Measurements from ENCODE around the gene PLXND1. TPM values are rescaled to one million over a fixed set of nuclear protein-coding genes. Genes with fewer than 3 reads are reported as not detected.

The PLXND1 gene
- total and polyA plus RNA-seq, 5 experiments from 2014 or later: 0.25 to 11.3 (median 1.2) TPM

DNA sequence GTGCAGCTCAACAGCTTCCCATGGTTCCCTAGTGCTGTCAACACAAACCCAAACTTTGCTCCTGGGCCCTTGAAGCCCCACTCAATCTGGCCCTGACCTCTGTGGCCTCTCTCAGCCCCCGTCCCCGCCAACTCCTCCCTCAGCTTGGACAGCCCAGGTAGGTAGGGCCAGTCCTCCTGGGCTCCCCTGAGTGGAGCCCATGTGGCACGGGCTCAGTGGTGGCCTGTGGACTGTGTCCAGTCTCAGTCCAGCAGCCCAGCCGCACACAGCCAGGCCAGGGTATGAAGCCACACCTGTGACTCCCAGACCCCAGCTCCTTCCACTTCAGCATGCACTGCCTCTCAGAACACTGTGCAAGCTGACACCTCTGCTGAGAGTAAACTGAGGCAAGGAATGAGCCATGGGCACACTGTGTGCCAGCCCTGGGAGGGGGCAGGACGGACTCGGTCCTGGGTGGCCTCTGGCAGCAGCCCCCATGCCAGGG lies 11.5 kb downstream of the PLXND1 start:
- H3K9me3 Mint-ChIP-seq: no peaks in the 10 kb centered on the region
- H3K27me3 Mint-ChIP-seq: peaks cover 0 to 11% (median 5%) of the 10 kb centered on the region in 5 donors
- H3K4me1 Mint-ChIP-seq: peaks cover 20 to 59% (median 30%) of the 10 kb centered on the region in 4 donors
- H3K36me3 Mint-ChIP-seq: no peaks in the 10 kb centered on the region
- DNase-seq: no peak
- peak overlapping the region in 4 of 10 donors; percentile 15 to 74 (median 33) for H3K4me3 Mint-ChIP-seq
- POLR2A ChIA-PET: interaction anchor here (0.8 to 4.1 kb wide), 8 partner anchors 10 to 195 kb away, joined by 3 to 42 read pairs (median 5); partner anchors contain the start of gene IFT122
- ATAC-seq: no peak
- H3K27ac Mint-ChIP-seq: peak overlapping the region in 2 of 10 donors; percentile 56 to 71

- Mint-ChIP-seq H3K36me3 (no peaks in the 10 kb centered on the region), H3K4me1 (peaks cover 20 to 56% (median 30%) of the 10 kb centered on the region in 4 donors), H3K4me3 (peak overlapping the region in 9 of 10 donors; percentile 61 to 88 (median 77)), H3K27me3 (peaks cover 0 to 11% (median 5%) of the 10 kb centered on the region in 5 donors), H3K27ac (peak overlapping the region in 4 of 10 donors; percentile 40 to 87 (median 64)), H3K9me3 (no peaks in the 10 kb centered on the region)
- ATAC-seq: no peak
- POLR2A ChIA-PET: interaction anchor here (0.8 to 4.1 kb wide), 6 partner anchors 11 to 194 kb away, joined by 3 to 42 read pairs (median 5); partner anchors contain the start of gene IFT122
- no peak for DNase-seq
Observed at GRCh38 chr3:129594409-129594808, 12.1 kb downstream of the PLXND1 start.

DNA sequence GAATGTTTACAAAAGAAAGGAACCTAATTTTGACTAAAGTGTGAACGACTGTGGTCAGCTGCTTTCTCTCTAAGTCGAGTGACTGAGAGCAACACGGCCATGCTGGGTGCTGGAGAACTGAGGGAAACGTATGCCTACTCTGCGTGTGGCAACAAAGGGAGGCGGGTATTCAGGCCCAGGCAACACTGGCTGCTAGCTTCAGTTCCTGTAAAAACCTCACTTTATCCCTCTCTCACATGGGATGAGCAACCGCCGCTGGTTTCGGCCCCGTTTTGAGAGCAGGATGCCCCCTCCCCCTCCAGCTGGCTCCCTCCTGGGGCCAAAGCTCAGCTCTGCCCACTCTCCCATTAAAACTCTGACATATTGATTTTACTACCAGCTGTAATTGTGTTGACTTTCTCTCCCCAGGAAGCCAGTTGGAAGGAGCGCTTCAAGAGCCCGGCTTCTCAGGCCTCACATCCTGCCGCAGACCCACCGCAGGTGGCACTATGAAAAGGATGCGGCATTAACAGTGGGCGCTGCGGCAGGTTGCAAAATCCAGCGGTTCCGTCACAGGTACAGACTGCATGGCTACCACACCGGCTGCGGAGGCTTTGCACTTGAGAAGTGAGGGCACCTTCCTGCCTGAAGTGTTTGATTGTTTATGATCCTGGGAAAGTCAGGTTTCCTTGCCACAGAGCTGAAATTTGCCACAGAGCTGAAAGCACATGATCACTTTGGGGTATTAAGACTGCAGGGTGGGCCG lies 12.7 kb downstream of the PLXND1 start:
- Mint-ChIP-seq H3K27ac (peak overlapping the region; percentile 52 to 87 (median 77)), H3K4me3 (peak overlapping the region; percentile 61 to 88 (median 80)), H3K27me3 (peaks cover 0 to 11% (median 5%) of the 10 kb centered on the region in 5 donors), H3K9me3 (no peaks in the 10 kb centered on the region), H3K4me1 (peaks cover 20 to 52% (median 30%) of the 10 kb centered on the region in 4 donors), H3K36me3 (no peaks in the 10 kb centered on the region)
- DNase-seq: peak in 6 of 10 donors; percentile 22 to 67 (median 62)
- POLR2A ChIA-PET: interaction anchor here (1.3 to 4.1 kb wide), 6 partner anchors 10 to 277 kb away, joined by 3 to 42 read pairs (median 5); partner anchors contain the start of gene IFT122
- ATAC-seq: peak; percentile 85 to 87

DNA sequence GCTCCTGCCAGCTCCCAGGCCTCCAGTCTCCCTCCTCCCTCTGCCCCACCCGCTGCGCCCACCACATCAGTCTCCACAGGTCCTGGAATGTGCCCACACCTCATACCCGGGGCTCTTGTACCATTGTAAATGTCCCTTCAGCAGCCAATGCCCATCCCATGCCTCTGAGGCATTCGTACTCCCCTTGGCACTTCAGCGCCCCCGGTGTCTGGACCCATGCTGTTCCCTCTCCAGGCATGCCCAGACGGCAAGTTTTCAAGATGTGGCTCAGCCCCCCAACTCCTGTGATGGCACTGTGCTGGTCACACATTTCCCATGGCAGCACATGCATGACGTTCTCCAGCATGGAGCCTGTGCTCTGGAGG lies 13.3 kb downstream of the PLXND1 start:
- POLR2A ChIA-PET: interaction anchor here (1.3 to 4.1 kb wide), 3 partner anchors 12 to 277 kb away, joined by 5 to 42 read pairs (median 7); a partner anchor contains a TSS
- H3K4me3 Mint-ChIP-seq: peak overlapping the region; percentile 61 to 88 (median 80)

GRCh38 chr3:129592381-129593131 lies 13.9 kb downstream of the PLXND1 start:
- Mint-ChIP-seq H3K4me1 (peaks cover 18 to 49% (median 30%) of the 10 kb centered on the region in 4 donors), H3K9me3 (no peaks in the 10 kb centered on the region), H3K36me3 (no peaks in the 10 kb centered on the region), H3K27me3 (peaks cover 0 to 6% (median 0%) of the 10 kb centered on the region in 5 donors), H3K4me3 (peak overlapping the region in 8 of 10 donors; percentile 32 to 88 (median 83)), H3K27ac (peak overlapping the region in 7 of 10 donors; percentile 20 to 87 (median 65))
- POLR2A ChIA-PET: interaction anchor here (1.3 to 4.1 kb wide), 2 partner anchors 15 to 276 kb away, joined by 5 to 42 read pairs; a partner anchor contains a TSS
- ATAC-seq (no peak), DNase-seq (no peak)

More for the DNA sequence above, 13.3 kb downstream of the PLXND1 start:
- DNase-seq (peak in 1 of 10 donors; percentile 16), ATAC-seq (peak; percentile 11 to 18)
- Mint-ChIP-seq H3K9me3 (no peaks in the 10 kb centered on the region), H3K36me3 (no peaks in the 10 kb centered on the region), H3K4me1 (peaks cover 20 to 49% (median 30%) of the 10 kb centered on the region in 4 donors), H3K27ac (peak overlapping the region in 9 of 10 donors; percentile 25 to 87 (median 66)), H3K27me3 (peaks cover 0 to 10% (median 5%) of the 10 kb centered on the region in 5 donors)

DNA sequence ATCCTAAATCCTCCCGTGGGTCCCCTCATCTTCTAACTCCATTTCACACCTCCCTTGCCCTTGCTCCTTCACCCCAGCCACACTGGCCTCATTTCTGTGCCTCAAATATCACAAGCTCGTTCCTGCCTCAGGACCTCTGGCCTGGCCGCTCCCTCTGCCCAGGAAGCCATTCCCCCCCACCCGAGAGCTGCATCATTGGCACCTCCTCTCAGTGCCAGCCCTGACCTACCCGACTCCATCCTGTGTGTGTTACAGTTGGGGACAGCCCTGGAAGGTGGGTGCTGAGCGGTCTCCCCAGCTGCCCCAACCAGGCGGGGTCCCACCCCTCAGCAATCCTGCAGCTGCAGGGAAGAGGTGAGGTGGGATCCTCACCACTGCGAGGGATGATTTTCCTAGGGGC lies 14.5 kb downstream of the PLXND1 start:
- ATAC-seq: no peak
- Mint-ChIP-seq H3K4me1 (peaks cover 18 to 48% (median 30%) of the 10 kb centered on the region in 4 donors), H3K4me3 (peak overlapping the region in 1 of 10 donors; percentile 2), H3K27me3 (peaks cover 0 to 6% (median 0%) of the 10 kb centered on the region in 5 donors), H3K9me3 (no peaks in the 10 kb centered on the region), H3K27ac (peak overlapping the region in 6 of 10 donors; percentile 20 to 76 (median 46)), H3K36me3 (no peaks in the 10 kb centered on the region)
- POLR2A ChIA-PET: interaction anchor here (4.1 kb wide), 1 partner anchor 14 kb away, joined by 42 read pairs; no protein-coding TSS in a partner anchor
- no peak for DNase-seq

DNA sequence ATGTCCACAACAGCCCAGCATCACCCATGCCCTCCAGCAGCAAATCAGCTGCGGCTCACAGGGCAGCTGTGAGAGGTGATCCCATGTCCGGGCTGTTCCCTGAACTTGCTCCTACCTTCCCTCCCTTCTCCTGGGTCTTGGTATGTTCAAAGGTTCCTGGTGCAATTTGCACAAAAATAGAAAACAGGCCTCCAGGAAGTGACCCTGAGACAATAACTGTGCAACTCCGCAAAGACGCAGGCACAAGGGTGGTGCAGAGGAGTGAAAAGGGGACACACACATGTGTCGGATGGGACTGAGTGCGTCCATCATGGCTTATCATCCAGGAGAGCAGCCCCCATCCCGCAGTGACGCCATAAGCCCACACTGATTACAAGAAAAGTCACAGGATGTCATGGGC lies 16.3 kb downstream of the PLXND1 start:
- Mint-ChIP-seq H3K4me3 (no peak overlapping the region), H3K27ac (peak overlapping the region in 1 of 10 donors; percentile 45), H3K4me1 (peaks cover 18 to 39% (median 28%) of the 10 kb centered on the region in 4 donors), H3K9me3 (no peaks in the 10 kb centered on the region), H3K27me3 (peaks cover 0 to 2% (median 0%) of the 10 kb centered on the region in 5 donors), H3K36me3 (no peaks in the 10 kb centered on the region)
- no peak for ATAC-seq
- POLR2A ChIA-PET: interaction anchor here (1.3 kb wide), 1 partner anchor 9 kb away, joined by 3 read pairs; no protein-coding TSS in a partner anchor
- no peak for DNase-seq

DNA sequence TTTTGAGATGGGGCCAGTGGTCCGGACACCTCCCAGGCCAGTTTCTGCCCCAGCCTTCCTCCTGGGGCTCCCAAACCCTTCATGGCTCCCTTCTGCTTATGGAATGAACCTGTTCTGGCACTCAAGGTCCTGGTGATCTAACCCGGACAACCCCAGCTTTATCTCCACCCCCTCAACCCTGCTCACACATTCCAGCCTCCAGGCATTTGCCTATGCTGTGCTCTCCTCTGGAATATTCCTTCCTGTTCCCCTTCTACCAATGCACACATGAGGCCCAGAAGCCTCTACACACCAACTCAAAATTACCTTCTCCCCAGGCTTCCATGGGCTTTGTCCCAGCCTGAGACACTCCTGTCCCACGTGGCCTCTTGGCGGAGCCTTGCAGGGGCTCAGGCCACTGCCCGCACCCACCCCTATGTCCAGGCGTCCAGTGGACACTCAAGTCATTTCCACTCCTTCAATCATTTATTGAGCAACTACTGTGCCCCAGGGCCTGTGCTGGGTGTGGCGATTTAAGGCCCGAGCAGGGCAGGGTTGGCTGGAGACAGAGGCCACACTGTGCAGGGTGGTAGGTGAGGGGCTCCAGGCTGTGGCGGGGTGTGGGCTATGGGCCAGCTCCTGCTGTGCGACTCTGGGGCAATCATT lies 18.8 kb downstream of the PLXND1 start:
- POLR2A ChIA-PET: interaction anchor here (0.6 to 1.1 kb wide), 3 partner anchors 11 to 20 kb away, joined by 4 to 5 read pairs (median 4); no protein-coding TSS in a partner anchor
- peak overlapping the region in 2 of 10 donors; percentile 74 to 81 for H3K27ac Mint-ChIP-seq
- H3K9me3 Mint-ChIP-seq: no peaks in the 10 kb centered on the region
- ATAC-seq (no peak), DNase-seq (no peak)
- no peaks in the 10 kb centered on the region for H3K36me3 Mint-ChIP-seq
- no peaks in the 10 kb centered on the region for H3K27me3 Mint-ChIP-seq
- no peak overlapping the region for H3K4me3 Mint-ChIP-seq
- peaks cover 0 to 14% (median 8%) of the 10 kb centered on the region in 4 donors for H3K4me1 Mint-ChIP-seq

DNA sequence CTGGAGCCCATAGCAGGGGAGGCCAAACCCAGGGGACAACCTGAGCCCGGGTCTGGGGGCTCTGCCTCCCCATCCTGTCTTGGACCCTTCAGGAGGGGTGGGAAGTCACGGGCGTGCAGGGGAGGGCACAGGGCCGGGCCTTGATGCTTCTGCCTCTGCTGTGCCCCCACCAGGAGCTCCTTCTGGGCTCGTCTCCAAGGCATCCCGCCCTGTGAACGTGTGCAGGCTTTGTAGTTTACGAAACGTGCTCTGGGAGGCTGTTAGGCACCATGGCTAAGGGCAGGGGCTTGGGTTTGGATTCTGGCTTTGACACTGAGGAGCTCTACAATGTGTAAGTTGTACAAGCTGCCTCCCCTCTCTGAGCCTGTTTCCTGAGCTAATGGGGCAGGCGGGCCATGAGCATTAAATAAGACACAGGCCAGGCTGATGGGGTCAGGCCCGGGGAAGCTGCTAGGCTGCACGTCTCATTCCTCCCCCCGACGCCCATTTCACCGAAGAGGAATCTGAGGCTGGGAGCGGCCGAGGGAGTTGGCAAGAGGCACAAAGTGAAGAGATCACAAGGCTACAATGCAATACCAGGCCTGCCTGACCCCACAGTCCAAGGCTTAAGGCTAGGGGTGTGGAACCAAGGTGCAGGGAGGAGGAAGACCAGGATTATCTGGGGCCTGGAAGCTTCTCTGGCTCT lies 19.6 kb downstream of the PLXND1 start:
- DNase-seq (no peak), ATAC-seq (no peak)
- H3K27ac Mint-ChIP-seq: peak overlapping the region in 1 of 10 donors; percentile 75
- POLR2A ChIA-PET: interaction anchor here (0.6 to 0.9 kb wide), 3 partner anchors 9 to 20 kb away, joined by 3 to 4 read pairs (median 3); no protein-coding TSS in a partner anchor
- no peaks in the 10 kb centered on the region for H3K36me3 Mint-ChIP-seq
- H3K9me3 Mint-ChIP-seq: no peaks in the 10 kb centered on the region
- no peaks in the 10 kb centered on the region for H3K27me3 Mint-ChIP-seq
- H3K4me1 Mint-ChIP-seq: peaks cover 0 to 10% (median 7%) of the 10 kb centered on the region in 4 donors
- no peak overlapping the region for H3K4me3 Mint-ChIP-seq

- DNase-seq: no peak
- no peaks in the 10 kb centered on the region for H3K36me3 Mint-ChIP-seq
- no peak overlapping the region for H3K4me3 Mint-ChIP-seq
- H3K27ac Mint-ChIP-seq: no peak overlapping the region
- no peak for ATAC-seq
- no peaks in the 10 kb centered on the region for H3K27me3 Mint-ChIP-seq
- POLR2A ChIA-PET: interaction anchor here (0.9 kb wide), 1 partner anchor 12 kb away, joined by 3 read pairs; no protein-coding TSS in a partner anchor
- peaks cover 0 to 4% (median 3%) of the 10 kb centered on the region in 4 donors for H3K4me1 Mint-ChIP-seq
- no peaks in the 10 kb centered on the region for H3K9me3 Mint-ChIP-seq
Observed at GRCh38 chr3:129585949-129586657, 20.4 kb downstream of the PLXND1 start.

DNA sequence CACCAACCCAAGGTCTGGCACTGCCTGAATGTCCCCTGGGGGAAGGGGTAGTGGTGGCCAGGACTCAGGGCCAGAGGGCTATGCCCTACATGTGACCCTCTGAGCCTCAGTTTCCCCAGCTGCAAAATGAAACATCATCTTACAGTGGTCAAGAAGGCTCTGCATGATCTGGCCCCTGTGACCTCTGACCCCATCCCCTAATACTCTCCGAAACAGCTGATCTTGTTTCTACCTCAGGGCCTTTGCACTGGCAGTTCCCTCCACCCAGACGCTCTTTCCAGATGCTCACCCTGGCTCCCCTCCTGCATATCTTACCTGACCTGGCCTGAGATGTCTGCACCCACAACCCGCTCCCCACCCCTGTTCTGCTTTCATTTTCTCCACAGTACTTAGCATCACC lies 21.8 kb downstream of the PLXND1 start:
- ATAC-seq (no peak), DNase-seq (no peak)
- H3K4me1 Mint-ChIP-seq: peaks cover 0 to 8% (median 2%) of the 10 kb centered on the region in 4 donors
- POLR2A ChIA-PET: no interaction called here
- no peak overlapping the region for H3K4me3 Mint-ChIP-seq
- no peak overlapping the region for H3K27ac Mint-ChIP-seq
- no peaks in the 10 kb centered on the region for H3K36me3 Mint-ChIP-seq
- H3K27me3 Mint-ChIP-seq: no peaks in the 10 kb centered on the region
- H3K9me3 Mint-ChIP-seq: no peaks in the 10 kb centered on the region
